ENCODE results near the gene GPR158.

DNA sequence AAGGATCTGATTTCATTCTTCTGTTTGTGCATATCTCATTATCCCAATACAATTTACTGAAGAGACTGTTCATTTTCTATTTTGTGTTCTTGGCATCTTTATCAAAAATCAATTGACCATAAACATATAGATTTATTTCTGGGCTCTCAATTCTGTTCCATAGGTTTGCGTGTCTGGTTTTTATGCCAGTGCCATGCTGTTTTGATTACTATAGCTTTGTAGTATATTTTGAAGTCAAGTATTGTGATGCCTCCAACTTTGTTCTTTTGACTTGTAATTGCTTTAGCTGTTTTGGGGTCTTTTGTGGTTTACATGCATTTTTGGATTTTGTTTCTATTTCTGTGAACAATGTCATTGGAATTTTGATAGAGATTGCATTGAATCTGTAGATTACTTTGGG, 278.8 kb downstream of the GPR158 start:
- TF ChIP-seq, protein P1, sequence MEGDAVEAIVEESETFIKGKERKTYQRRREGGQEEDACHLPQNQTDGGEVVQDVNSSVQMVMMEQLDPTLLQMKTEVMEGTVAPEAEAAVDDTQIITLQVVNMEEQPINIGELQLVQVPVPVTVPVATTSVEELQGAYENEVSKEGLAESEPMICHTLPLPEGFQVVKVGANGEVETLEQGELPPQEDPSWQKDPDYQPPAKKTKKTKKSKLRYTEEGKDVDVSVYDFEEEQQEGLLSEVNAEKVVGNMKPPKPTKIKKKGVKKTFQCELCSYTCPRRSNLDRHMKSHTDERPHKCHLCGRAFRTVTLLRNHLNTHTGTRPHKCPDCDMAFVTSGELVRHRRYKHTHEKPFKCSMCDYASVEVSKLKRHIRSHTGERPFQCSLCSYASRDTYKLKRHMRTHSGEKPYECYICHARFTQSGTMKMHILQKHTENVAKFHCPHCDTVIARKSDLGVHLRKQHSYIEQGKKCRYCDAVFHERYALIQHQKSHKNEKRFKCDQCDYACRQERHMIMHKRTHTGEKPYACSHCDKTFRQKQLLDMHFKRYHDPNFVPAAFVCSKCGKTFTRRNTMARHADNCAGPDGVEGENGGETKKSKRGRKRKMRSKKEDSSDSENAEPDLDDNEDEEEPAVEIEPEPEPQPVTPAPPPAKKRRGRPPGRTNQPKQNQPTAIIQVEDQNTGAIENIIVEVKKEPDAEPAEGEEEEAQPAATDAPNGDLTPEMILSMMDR (conservative IDR thresholded peaks at IDR 0.05; ENCODE audit: low read length), result no peak
- TF ChIP-seq EZH2phosphoT487 (IDR thresholded peaks at IDR 0.05; ENCODE audit: borderline replicate concordance), result no peak
